GM20431 (cell line): ENCODE results near the gene PEPD.

Experiments used
- in situ Hi-C: fragments of 300-500 bp; cut with MseI, MboI; formaldehyde crosslinking; loops from one replicate; pipeline ENCODE4 v1.15.0; 2020; ENCODE audit warnings: low sequenced_read_pairs; ENCODE audit not compliant: unreplicated experiment

The PEPD gene

GRCh38 chr19:33403221-33403972 lies 118.2 kb downstream of the PEPD start:
- in situ Hi-C loops, result no loop called here

- in situ Hi-C loops, result no loop called here
Observed at GRCh38 chr19:33402421-33403220, 119.0 kb downstream of the PEPD start.

- in situ Hi-C loops, result no loop called here
Observed at GRCh38 chr19:33401683-33402420, 119.7 kb downstream of the PEPD start.

- in situ Hi-C loops, result no loop called here
Observed at GRCh38 chr19:33400856-33401682, 120.5 kb downstream of the PEPD start.

- in situ Hi-C loops, result no loop called here
Observed at GRCh38 chr19:33399745-33400681, 121.6 kb downstream of the PEPD start.

- in situ Hi-C loops, result no loop called here
Observed at GRCh38 chr19:33399081-33399744, 122.4 kb downstream of the PEPD start.

- in situ Hi-C loops, result no loop called here
Observed at GRCh38 chr19:33398361-33399060, 123.1 kb downstream of the PEPD start.

GRCh38 chr19:33397536-33398360 lies 123.8 kb downstream of the PEPD start:
- in situ Hi-C loops, result no loop called here

- in situ Hi-C loops, result no loop called here
Observed at GRCh38 chr19:33396701-33397535, 124.7 kb downstream of the PEPD start.

GRCh38 chr19:33395561-33396550 lies 125.7 kb downstream of the PEPD start:
- in situ Hi-C loops, result no loop called here

- in situ Hi-C loops, result no loop called here
Observed at GRCh38 chr19:33394723-33395560, 126.6 kb downstream of the PEPD start.

GRCh38 chr19:33394006-33394722 lies 127.4 kb downstream of the PEPD start:
- in situ Hi-C loops, result no loop called here

- in situ Hi-C loops, result no loop called here
Observed at GRCh38 chr19:33393286-33394005, 128.1 kb downstream of the PEPD start.
